WTC11 (cell line): ENCODE measurements around the gene SKP2.

ENCODE experiments used
- CTCF ChIP-seq: fragments of 200-600 bp; IDR thresholded peaks from 2 replicates; pipeline ENCODE4 v1.8.0; 2022; ENCODE audit warnings: antibody characterized with exemption
- ELF4 ChIP-seq: sonication (generic); formaldehyde crosslinking; IDR thresholded peaks from 2 replicates; pipeline ENCODE4 v1.8.1; 2022; ENCODE audit warnings: low read depth, mild to moderate bottlenecking, moderate library complexity, missing genetic modification reagents
- FOXP1 ChIP-seq: sonication (generic); formaldehyde crosslinking; IDR thresholded peaks from 2 replicates; pipeline ENCODE4 v1.8.0; 2022; ENCODE audit warnings: missing genetic modification reagents, mild to moderate bottlenecking, moderate library complexity, borderline replicate concordance
- SP1 ChIP-seq: sonication (generic); formaldehyde crosslinking; conservative IDR thresholded peaks from 2 replicates; pipeline ENCODE4 v1.8.1; 2022; ENCODE audit warnings: missing genetic modification reagents
- ZNF121 ChIP-seq: sonication (generic); formaldehyde crosslinking; IDR thresholded peaks from 2 replicates; pipeline ENCODE4 v1.8.0; 2023; ENCODE audit warnings: missing genetic modification reagents
- TF ChIP-seq, protein P1 (sequence below): sonication (generic); formaldehyde crosslinking; IDR thresholded peaks from 2 replicates; pipeline ENCODE4 v1.8.1; 2022; ENCODE audit warnings: missing genetic modification reagents, borderline replicate concordance
- TF ChIP-seq, protein P2 (sequence below): fragments of 250-450 bp; sonication (Bioruptor Pico); IDR thresholded peaks from 2 replicates; pipeline ENCODE4 v1.8.0; 2021; ENCODE audit warnings: mild to moderate bottlenecking
- TF ChIP-seq, protein P3 (sequence below): fragments of 250-450 bp; sonication (Bioruptor Pico); IDR thresholded peaks from 2 replicates; pipeline ENCODE4 v1.9.0; 2021; ENCODE audit warnings: moderate library complexity, mild to moderate bottlenecking, inconsistent platforms, borderline replicate concordance

GRCh38 chr5:36177154-36177553 is 25.2 kb downstream of the SKP2 start:
- TF ChIP-seq FOXP1 (CRISPR knock-in tag) (no peak), CTCF (no peak), ZNF121 (CRISPR knock-in tag) (no peak), ELF4 (no peak), SP1 (CRISPR knock-in tag) (no peak)
- TF ChIP-seq, protein P1, sequence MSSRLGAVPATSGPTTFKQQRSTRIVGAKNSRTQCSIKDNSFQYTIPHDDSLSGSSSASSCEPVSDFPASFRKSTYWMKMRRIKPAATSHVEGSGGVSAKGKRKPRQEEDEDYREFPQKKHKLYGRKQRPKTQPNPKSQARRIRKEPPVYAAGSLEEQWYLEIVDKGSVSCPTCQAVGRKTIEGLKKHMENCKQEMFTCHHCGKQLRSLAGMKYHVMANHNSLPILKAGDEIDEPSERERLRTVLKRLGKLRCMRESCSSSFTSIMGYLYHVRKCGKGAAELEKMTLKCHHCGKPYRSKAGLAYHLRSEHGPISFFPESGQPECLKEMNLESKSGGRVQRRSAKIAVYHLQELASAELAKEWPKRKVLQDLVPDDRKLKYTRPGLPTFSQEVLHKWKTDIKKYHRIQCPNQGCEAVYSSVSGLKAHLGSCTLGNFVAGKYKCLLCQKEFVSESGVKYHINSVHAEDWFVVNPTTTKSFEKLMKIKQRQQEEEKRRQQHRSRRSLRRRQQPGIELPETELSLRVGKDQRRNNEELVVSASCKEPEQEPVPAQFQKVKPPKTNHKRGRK (CRISPR knock-in tag): no peak
- TF ChIP-seq, protein P2, sequence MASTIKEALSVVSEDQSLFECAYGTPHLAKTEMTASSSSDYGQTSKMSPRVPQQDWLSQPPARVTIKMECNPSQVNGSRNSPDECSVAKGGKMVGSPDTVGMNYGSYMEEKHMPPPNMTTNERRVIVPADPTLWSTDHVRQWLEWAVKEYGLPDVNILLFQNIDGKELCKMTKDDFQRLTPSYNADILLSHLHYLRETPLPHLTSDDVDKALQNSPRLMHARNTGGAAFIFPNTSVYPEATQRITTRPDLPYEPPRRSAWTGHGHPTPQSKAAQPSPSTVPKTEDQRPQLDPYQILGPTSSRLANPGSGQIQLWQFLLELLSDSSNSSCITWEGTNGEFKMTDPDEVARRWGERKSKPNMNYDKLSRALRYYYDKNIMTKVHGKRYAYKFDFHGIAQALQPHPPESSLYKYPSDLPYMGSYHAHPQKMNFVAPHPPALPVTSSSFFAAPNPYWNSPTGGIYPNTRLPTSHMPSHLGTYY (CRISPR knock-in tag): no peak
- TF ChIP-seq, protein P3, sequence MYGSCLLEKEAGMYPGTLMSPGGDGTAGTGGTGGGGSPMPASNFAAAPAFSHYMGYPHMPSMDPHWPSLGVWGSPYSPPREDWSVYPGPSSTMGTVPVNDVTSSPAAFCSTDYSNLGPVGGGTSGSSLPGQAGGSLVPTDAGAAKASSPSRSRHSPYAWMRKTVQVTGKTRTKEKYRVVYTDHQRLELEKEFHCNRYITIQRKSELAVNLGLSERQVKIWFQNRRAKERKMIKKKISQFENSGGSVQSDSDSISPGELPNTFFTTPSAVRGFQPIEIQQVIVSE (CRISPR knock-in tag): no peak
